GM12872 (cell line): ENCODE measurements around the gene PROM2.

ENCODE experiments used
- TF ChIP-seq, protein P1 (sequence below): IDR thresholded peaks from 3 replicates; pipeline ENCODE4 v1.5.1; 2011; ENCODE audit warnings: low read depth, mild to moderate bottlenecking, low read length, moderate library complexity; ENCODE audit not compliant: insufficient read depth

Gene PROM2

GRCh38 chr2:95289253-95289652 lies 15.0 kb downstream of the PROM2 start:
- TF ChIP-seq, protein P1, sequence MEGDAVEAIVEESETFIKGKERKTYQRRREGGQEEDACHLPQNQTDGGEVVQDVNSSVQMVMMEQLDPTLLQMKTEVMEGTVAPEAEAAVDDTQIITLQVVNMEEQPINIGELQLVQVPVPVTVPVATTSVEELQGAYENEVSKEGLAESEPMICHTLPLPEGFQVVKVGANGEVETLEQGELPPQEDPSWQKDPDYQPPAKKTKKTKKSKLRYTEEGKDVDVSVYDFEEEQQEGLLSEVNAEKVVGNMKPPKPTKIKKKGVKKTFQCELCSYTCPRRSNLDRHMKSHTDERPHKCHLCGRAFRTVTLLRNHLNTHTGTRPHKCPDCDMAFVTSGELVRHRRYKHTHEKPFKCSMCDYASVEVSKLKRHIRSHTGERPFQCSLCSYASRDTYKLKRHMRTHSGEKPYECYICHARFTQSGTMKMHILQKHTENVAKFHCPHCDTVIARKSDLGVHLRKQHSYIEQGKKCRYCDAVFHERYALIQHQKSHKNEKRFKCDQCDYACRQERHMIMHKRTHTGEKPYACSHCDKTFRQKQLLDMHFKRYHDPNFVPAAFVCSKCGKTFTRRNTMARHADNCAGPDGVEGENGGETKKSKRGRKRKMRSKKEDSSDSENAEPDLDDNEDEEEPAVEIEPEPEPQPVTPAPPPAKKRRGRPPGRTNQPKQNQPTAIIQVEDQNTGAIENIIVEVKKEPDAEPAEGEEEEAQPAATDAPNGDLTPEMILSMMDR: no peak

DNA sequence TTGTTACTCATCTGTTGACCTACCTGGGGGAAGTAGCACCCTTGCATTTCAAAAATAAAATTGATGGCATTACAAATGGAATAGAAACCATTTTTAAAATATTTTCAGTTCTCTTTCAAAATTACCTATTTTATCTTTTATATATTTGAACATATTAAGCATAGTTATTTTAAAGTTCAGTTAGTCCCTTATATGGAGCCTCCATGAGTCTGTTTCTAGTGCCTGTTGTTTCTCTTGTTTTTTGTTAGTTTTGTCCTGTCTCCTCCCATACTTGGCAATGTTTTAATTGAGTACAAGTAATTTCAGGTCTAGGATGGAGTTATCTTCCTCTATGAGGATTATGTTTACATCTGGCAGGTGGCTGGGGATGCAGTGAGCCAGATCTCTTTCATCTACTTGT lies 17.0 kb downstream of the PROM2 start:
- TF ChIP-seq, protein P1: no peak

GRCh38 chr2:95292623-95293260 lies 18.5 kb downstream of the PROM2 start:
- TF ChIP-seq, protein P1: no peak

DNA sequence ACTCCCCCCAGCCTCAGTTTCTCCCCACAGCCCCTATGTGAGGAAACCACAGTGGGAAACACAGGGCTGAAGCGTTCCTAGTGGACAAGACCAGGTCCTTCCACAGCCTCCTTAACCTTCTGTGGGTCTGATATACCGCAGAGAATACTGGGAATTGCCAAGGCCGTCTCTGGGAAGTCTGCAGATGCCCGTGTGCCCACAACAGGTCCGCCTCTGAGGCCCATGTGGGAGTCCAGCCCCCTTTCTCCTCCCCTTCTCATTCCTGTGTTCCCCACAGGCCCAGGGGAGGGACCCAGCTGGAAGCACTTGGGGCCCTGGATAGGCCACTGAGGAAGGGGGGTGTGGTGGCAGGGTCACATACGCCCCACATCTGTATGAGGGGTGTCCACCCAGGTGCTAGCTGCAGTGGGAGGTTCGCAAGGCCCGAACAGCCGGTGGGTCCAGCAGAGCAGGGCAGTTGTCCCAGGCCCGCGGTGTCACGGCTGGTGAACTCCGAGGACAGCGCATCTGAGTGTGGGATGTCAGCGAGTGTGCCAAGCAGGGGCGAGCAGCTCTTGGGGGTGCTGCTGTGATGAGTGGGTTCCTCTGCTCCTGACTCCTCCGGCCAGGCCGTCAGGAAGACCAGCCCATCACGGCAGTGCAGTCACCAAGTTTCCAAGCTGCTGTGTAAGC lies 20.5 kb downstream of the PROM2 start:
- TF ChIP-seq, protein P1: no peak

DNA sequence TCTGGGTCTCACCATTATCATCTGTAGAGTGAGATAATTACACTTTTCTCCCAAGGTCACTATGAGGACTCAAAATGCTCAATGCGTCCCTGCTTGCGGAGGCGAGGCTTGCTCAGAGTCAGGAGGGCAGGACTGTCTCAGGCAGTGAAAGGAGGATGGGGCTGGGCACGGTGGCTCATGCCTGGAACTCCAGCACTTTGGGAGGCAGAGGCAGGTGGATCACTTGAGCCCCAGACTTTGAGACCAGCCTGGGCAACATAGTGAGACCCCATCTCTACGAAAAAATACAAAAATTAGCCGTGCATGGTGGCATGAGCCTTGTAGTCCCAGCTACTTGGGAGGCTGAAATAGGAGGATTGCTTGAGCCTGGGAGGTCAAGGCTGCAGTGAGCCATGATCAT lies 21.1 kb downstream of the PROM2 start:
- TF ChIP-seq, protein P1: no peak

GRCh38 chr2:95296011-95296410 lies 21.8 kb downstream of the PROM2 start:
- TF ChIP-seq, protein P1: no peak

DNA sequence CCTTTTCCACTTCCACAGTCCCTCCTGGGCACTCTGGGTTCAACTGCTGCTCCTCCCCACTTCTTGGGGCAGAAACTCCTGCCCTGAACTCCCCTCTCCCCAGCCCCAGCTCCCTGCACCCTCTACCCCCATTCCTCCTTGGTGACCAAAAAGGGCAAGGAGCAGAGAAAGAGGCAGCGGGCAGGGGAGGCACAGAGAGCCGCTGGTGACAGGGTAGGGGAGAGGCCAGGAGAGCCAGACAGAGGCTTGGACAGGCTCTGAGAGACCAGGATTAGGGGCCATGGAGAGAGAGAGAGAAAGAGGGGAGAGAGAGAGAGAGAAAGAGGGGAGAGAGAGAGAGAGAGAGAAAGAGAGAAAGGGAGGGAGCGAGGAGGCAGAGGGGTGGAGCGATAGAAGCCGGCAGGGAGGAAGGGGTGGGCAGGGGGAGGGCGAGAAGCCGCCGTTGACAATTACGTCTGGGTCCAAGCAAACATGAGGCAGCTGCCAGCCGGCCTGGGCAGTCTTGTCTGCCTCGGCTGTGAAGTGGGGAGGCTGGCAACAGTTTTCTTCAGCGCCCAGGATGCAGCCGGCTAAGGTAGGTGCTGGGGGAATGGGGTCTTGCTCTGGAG lies 22.7 kb downstream of the PROM2 start, which contains the start of gene KCNIP3:
Gene KCNIP3 (plus strand): TSS at position 468 of the 608 bp plus-strand sequence. CDS start 92 bp downstream, at position 560.
- TF ChIP-seq, protein P1: no peak
